ENCODE measurements around the gene CLIC5.

- TF ChIP-seq CTCF (IDR thresholded peaks at IDR 0.05) (no peak), POLR2A (IDR thresholded peaks at IDR 0.05) (no peak)
Observed at GRCh38 chr6:46048646-46049297, 33.1 kb upstream of the CLIC5 start.
